ENCODE measurements around the gene CRTAC1. TPM values are rescaled to one million over a fixed set of nuclear protein-coding genes. Genes with fewer than 3 reads are reported as not detected.
"Not testable (repeated sequence)": the region's sequence is repeated elsewhere in the genome, so short reads cannot be mapped to it uniquely, and the experiment has no call there.

The CRTAC1 gene
- polyA plus RNA-seq, 3 donors: not detected

GRCh38 chr10:97841166-97841565, 189.3 kb downstream of the CRTAC1 start:
- H4K20me1 ChIP-seq (ENCODE audit: insufficient read depth, low read length); DNase-seq; H3K9me3 Mint-ChIP-seq; H3K4me1 Mint-ChIP-seq; H3K4me1 ChIP-seq (ENCODE audit: control insufficient read depth in 1 of 2, insufficient read depth in 2 of 2, low read length in 2 of 2); intact Hi-C loops (cut with micrococcal nuclease); H3K9me3 ChIP-seq (replicated peaks in 1 of 2; ENCODE audit: control insufficient read depth in 1 of 2, insufficient read depth in 1 of 2, low read length in 2 of 2); H3K4me3 ChIP-seq (replicated peaks in 1 of 3; ENCODE audit: low read depth in 2 of 3, low read length in 3 of 3); H3K4me2 ChIP-seq (replicated peaks; ENCODE audit: extremely low read depth, low read length, poor library complexity, severe bottlenecking); H3K27ac Mint-ChIP-seq; H3K36me3 ChIP-seq (replicated peaks in 1 of 2; ENCODE audit: control insufficient read depth in 1 of 2, insufficient read depth in 2 of 2, low read length in 2 of 2); H3K79me2 ChIP-seq (ENCODE audit: insufficient read depth, low read length); H3K27ac ChIP-seq (ENCODE audit: low read depth in 1 of 2, low read length in 2 of 2); H3K4me3 Mint-ChIP-seq; H2AFZ ChIP-seq (ENCODE audit: insufficient read depth, low read depth, low read length, poor library complexity, severe bottlenecking); H3K36me3 Mint-ChIP-seq; H3K9ac ChIP-seq (ENCODE audit: insufficient read depth, low read length, poor library complexity, severe bottlenecking): not testable (repeated sequence)
- WGBS (ENCODE audit: insufficient coverage): 81% methylated on average over 5 of the region's 22 CpGs
- peaks cover 20 to 45% (median 28%) of the 10 kb centered on the region in 3 donors for H3K27me3 Mint-ChIP-seq (ENCODE audit: low read depth in 3 of 3)
- peaks cover 16 to 21% of the 10 kb centered on the region in 2 donors for H3K27me3 ChIP-seq (ENCODE audit: control insufficient read depth in 2 of 2, insufficient read depth in 2 of 2, low read length in 2 of 2)

- Mint-ChIP-seq H3K4me1 (peaks cover 10% of the 10 kb centered on the region), H3K9me3 (peaks cover 0 to 6% (median 3%) of the 10 kb centered on the region in 7 donors), H3K27ac (no peak overlapping the region), H3K4me3 (no peak overlapping the region), H3K27me3 (ENCODE audit: low read depth in 3 of 3) (peaks cover 17 to 41% (median 27%) of the 10 kb centered on the region in 3 donors), H3K36me3 (no peaks in the 10 kb centered on the region)
- no peak overlapping the region for H3K4me2 ChIP-seq (replicated peaks; ENCODE audit: extremely low read depth, low read length, poor library complexity, severe bottlenecking)
- H3K4me1 ChIP-seq (ENCODE audit: control insufficient read depth in 1 of 2, insufficient read depth in 2 of 2, low read length in 2 of 2): peaks cover 0 to 6% of the 10 kb centered on the region in 2 donors
- H3K27me3 ChIP-seq (ENCODE audit: control insufficient read depth in 2 of 2, insufficient read depth in 2 of 2, low read length in 2 of 2): peaks cover 8 to 16% of the 10 kb centered on the region in 2 donors
- no peak overlapping the region for H2AFZ ChIP-seq (ENCODE audit: insufficient read depth, low read depth, low read length, poor library complexity, severe bottlenecking)
- H3K9me3 ChIP-seq (replicated peaks in 1 of 2; ENCODE audit: control insufficient read depth in 1 of 2, insufficient read depth in 1 of 2, low read length in 2 of 2): no peaks in the 10 kb centered on the region
- WGBS (ENCODE audit: insufficient coverage): 97% methylated on average over 3 of the region's 3 CpGs
- no peak overlapping the region for H3K9ac ChIP-seq (ENCODE audit: insufficient read depth, low read length, poor library complexity, severe bottlenecking)
- no peak overlapping the region for H3K27ac ChIP-seq (ENCODE audit: low read depth in 1 of 2, low read length in 2 of 2)
- no peak for TF ChIP-seq CTCF (IDR thresholded peaks at IDR 0.05)
- H3K36me3 ChIP-seq (replicated peaks in 1 of 2; ENCODE audit: control insufficient read depth in 1 of 2, insufficient read depth in 2 of 2, low read length in 2 of 2): no peaks in the 10 kb centered on the region
- H4K20me1 ChIP-seq (ENCODE audit: insufficient read depth, low read length): no peaks in the 10 kb centered on the region
- DNase-seq: no peak
- no peak overlapping the region for H3K4me3 ChIP-seq (replicated peaks in 1 of 3; ENCODE audit: low read depth in 2 of 3, low read length in 3 of 3)
- H3K79me2 ChIP-seq (ENCODE audit: insufficient read depth, low read length): no peaks in the 10 kb centered on the region
- intact Hi-C loops (cut with micrococcal nuclease): no loop called here
Observed at GRCh38 chr10:97838091-97838490, 192.3 kb downstream of the CRTAC1 start.
